OCI-LY7 (cell line): ENCODE data around the gene EMD. TPM values are rescaled to one million over a fixed set of nuclear protein-coding genes. Genes with fewer than 3 reads are reported as not detected.

ENCODE experiments used
- BruUV-seq: library from RNA; stranded (reverse); fragments of 400-500 nt; replicated peaks from 2 replicates; lab custom pipeline; 2021; lab: Mats Ljungman, UMichigan
- CTCF ChIA-PET: fragments of 300-600 bp; sonication (Branson Sonifier 250); formaldehyde crosslinking; loops from one replicate; lab custom pipeline; 2022; ENCODE audit warnings: antibody characterized with exemption; ENCODE audit not compliant: unreplicated experiment; lab: Charles Lee
- POLR2A ChIA-PET: fragments of 300-600 bp; sonication (Branson Sonifier 250); formaldehyde crosslinking; loops from one replicate; lab custom pipeline; 2022; ENCODE audit warnings: antibody characterized with exemption; lab: Charles Lee
- DNase-seq: peaks from one replicate; pipeline ENCODE4 v3.0.0-alpha.2; 2015; ENCODE audit warnings: low spot score
- H2AFZ ChIP-seq: fragments of 200-600 bp; sonication (generic), shearing (Covaris generic); 2 replicates; pipeline ENCODE4 v1.6.1; 2014; ENCODE audit warnings: mild to moderate bottlenecking, antibody characterized with exemption, low read length, moderate library complexity
- H3K27ac ChIP-seq: fragments of 200-600 bp; sonication (generic); 2 replicates; pipeline ENCODE4 v1.5.1; 2014; ENCODE audit warnings: mixed run types, low read depth, mild to moderate bottlenecking, moderate library complexity, low read length, inconsistent platforms; ENCODE audit not compliant: poor library complexity, severe bottlenecking
- H3K36me3 ChIP-seq: fragments of 200-600 bp; sonication (generic); 2 replicates; pipeline ENCODE4 v1.6.1; 2014; ENCODE audit warnings: mild to moderate bottlenecking, antibody characterized with exemption, low read length, moderate library complexity, mixed read lengths; ENCODE audit not compliant: insufficient read depth
- H3K4me1 ChIP-seq: fragments of 200-600 bp; sonication (generic); 2 replicates; pipeline ENCODE4 v1.5.1; 2014; ENCODE audit warnings: mild to moderate bottlenecking, low read length; ENCODE audit not compliant: insufficient read depth, poor library complexity, severe bottlenecking
- H3K4me2 ChIP-seq: fragments of 200-600 bp; sonication (generic); 2 replicates; pipeline ENCODE4 v1.6.1; 2014; ENCODE audit warnings: mild to moderate bottlenecking, low read length
- H3K4me3 ChIP-seq: fragments of 200-600 bp; sonication (generic); 2 replicates; pipeline ENCODE4 v1.5.1; 2014; ENCODE audit warnings: mild to moderate bottlenecking, low read depth, low read length; ENCODE audit not compliant: poor library complexity, severe bottlenecking
- H3K79me2 ChIP-seq: fragments of 200-600 bp; sonication (generic); 2 replicates; pipeline ENCODE4 v1.6.1; 2016; ENCODE audit warnings: low read depth, mild to moderate bottlenecking, low read length, moderate library complexity, mixed read lengths; ENCODE audit not compliant: insufficient read depth
- H3K9me2 ChIP-seq: fragments of 200-600 bp; sonication (generic); 2 replicates; pipeline ENCODE4 v1.6.1; 2016; ENCODE audit warnings: mild to moderate bottlenecking, low read length, mixed read lengths; ENCODE audit not compliant: insufficient read depth
- H3K9me3 ChIP-seq: fragments of 200-600 bp; sonication (generic); 2 replicates; pipeline ENCODE4 v1.6.1; 2014; ENCODE audit warnings: mild to moderate bottlenecking, mixed run types, low read length, mixed read lengths
- H4K20me1 ChIP-seq: fragments of 200-600 bp; sonication (generic); 2 replicates; pipeline ENCODE4 v1.6.1; 2014; ENCODE audit warnings: mild to moderate bottlenecking, antibody characterized with exemption, low read length, moderate library complexity, mixed read lengths; ENCODE audit not compliant: insufficient read depth
- CTCF ChIP-seq: fragments of 200-600 bp; sonication (generic); conservative IDR thresholded peaks from 2 replicates; pipeline ENCODE4 v1.5.1; 2014; ENCODE audit warnings: mild to moderate bottlenecking, antibody characterized with exemption, low read length, moderate library complexity, mixed read lengths
- EZH2phosphoT487 ChIP-seq: fragments of 200-600 bp; sonication (generic); IDR thresholded peaks from 2 replicates; pipeline ENCODE4 v1.6.1; 2018; ENCODE audit warnings: low read depth, borderline replicate concordance, mild to moderate bottlenecking, mixed run types, antibody characterized with exemption, low read length, moderate library complexity, mixed read lengths
- intact Hi-C: fragments of 100-400 bp; cut with micrococcal nuclease; formaldehyde crosslinking; loops from one replicate; pipeline ENCODE4 v1.10.0; 2022; ENCODE audit not compliant: unreplicated experiment
- total RNA-seq, 2 experiments: library from RNA; depleted of rRNA in 1 of 2; stranded (reverse); fragments of >200 nt in 1 of 2; shearing (Covaris generic) in 1 of 2; gene quantifications; 2 replicates each; pipeline ENCODE4 v1.2.3, GENCODE V29; 2014 to 2022

The EMD gene
- total RNA-seq, 2 experiments from 2014 or later: 35.4 to 64.6 TPM

- H2AFZ ChIP-seq: no peak overlapping the region
- CTCF ChIA-PET: no interaction called here
- POLR2A ChIA-PET: no interaction called here
- no peak overlapping the region for H3K27ac ChIP-seq
- H3K4me1 ChIP-seq: no peaks in the 10 kb centered on the region
- intact Hi-C loops: no loop called here
- no peak overlapping the region for H3K4me3 ChIP-seq
- H4K20me1 ChIP-seq: no peaks in the 10 kb centered on the region
- H3K9me3 ChIP-seq: no peaks in the 10 kb centered on the region
- peaks cover 63% of the 10 kb centered on the region for H3K36me3 ChIP-seq
- H3K4me2 ChIP-seq: no peak overlapping the region
- H3K79me2 ChIP-seq: no peaks in the 10 kb centered on the region
- H3K9me2 ChIP-seq: no peaks in the 10 kb centered on the region
- no peak for DNase-seq
- TF ChIP-seq EZH2phosphoT487: no peak
- no peak for TF ChIP-seq CTCF
- no TSS peak for BruUV-seq
These were observed 21.1 kb upstream of the EMD start for GRCh38 chrX:154358011-154358410.

- intact Hi-C loops: no loop called here
- Histone ChIP-seq H3K9me2 (no peaks in the 10 kb centered on the region), H2AFZ (no peak overlapping the region), H3K9me3 (no peaks in the 10 kb centered on the region), H3K4me3 (no peak overlapping the region), H3K79me2 (no peaks in the 10 kb centered on the region), H3K4me2 (no peak overlapping the region), H3K36me3 (peaks cover 55% of the 10 kb centered on the region), H3K27ac (no peak overlapping the region), H3K4me1 (no peaks in the 10 kb centered on the region), H4K20me1 (no peaks in the 10 kb centered on the region)
- POLR2A ChIA-PET: no interaction called here
- no TSS peak for BruUV-seq
- no peak for DNase-seq
- TF ChIP-seq CTCF: no peak
- no peak for TF ChIP-seq EZH2phosphoT487
- CTCF ChIA-PET: no interaction called here
These were observed 20.3 kb upstream of the EMD start for GRCh38 chrX:154358829-154359228.

- intact Hi-C loops: no loop called here
- BruUV-seq: TSS peak; percentile 83
These were observed 19.5 kb upstream of the EMD start for GRCh38 chrX:154359362-154360154.

More at GRCh38 chrX:154359362-154360154, 19.5 kb upstream of the EMD start:
- H3K9me2 ChIP-seq: no peaks in the 10 kb centered on the region
- TF ChIP-seq EZH2phosphoT487: no peak
- no peak for TF ChIP-seq CTCF
- no peak overlapping the region for H3K4me3 ChIP-seq
- CTCF ChIA-PET: no interaction called here
- H3K36me3 ChIP-seq: peaks cover 55% of the 10 kb centered on the region
- no peaks in the 10 kb centered on the region for H3K4me1 ChIP-seq
- H4K20me1 ChIP-seq: no peaks in the 10 kb centered on the region
- no peak overlapping the region for H3K27ac ChIP-seq
- H3K79me2 ChIP-seq: no peaks in the 10 kb centered on the region
- DNase-seq: no peak
- no peaks in the 10 kb centered on the region for H3K9me3 ChIP-seq
- H3K4me2 ChIP-seq: no peak overlapping the region
- no peak overlapping the region for H2AFZ ChIP-seq
- POLR2A ChIA-PET: no interaction called here
